ENCODE results near the gene CHST10. TPM values are rescaled to one million over a fixed set of nuclear protein-coding genes. Genes with fewer than 3 reads are reported as not detected.
A peak's percentile ranks its signal among the peaks of the same experiment; 100 is the strongest.
"Not testable (repeated sequence)": the region's sequence is repeated elsewhere in the genome, so short reads cannot be mapped to it uniquely, and the experiment has no call there.

CHST10 gene, protein sequence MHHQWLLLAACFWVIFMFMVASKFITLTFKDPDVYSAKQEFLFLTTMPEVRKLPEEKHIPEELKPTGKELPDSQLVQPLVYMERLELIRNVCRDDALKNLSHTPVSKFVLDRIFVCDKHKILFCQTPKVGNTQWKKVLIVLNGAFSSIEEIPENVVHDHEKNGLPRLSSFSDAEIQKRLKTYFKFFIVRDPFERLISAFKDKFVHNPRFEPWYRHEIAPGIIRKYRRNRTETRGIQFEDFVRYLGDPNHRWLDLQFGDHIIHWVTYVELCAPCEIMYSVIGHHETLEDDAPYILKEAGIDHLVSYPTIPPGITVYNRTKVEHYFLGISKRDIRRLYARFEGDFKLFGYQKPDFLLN
- not detected in 2 replicates for total RNA-seq (2022)
- percentile 6 among the genes with signal in this experiment for Bru-seq, nascent RNA
- not detected for BruChase-seq, experiment 1, labeled RNA remaining after a 2-hour chase
- BruChase-seq, experiment 2, labeled RNA remaining after a 6-hour chase, result not detected
- long read RNA-seq, result 0 reads

DNA sequence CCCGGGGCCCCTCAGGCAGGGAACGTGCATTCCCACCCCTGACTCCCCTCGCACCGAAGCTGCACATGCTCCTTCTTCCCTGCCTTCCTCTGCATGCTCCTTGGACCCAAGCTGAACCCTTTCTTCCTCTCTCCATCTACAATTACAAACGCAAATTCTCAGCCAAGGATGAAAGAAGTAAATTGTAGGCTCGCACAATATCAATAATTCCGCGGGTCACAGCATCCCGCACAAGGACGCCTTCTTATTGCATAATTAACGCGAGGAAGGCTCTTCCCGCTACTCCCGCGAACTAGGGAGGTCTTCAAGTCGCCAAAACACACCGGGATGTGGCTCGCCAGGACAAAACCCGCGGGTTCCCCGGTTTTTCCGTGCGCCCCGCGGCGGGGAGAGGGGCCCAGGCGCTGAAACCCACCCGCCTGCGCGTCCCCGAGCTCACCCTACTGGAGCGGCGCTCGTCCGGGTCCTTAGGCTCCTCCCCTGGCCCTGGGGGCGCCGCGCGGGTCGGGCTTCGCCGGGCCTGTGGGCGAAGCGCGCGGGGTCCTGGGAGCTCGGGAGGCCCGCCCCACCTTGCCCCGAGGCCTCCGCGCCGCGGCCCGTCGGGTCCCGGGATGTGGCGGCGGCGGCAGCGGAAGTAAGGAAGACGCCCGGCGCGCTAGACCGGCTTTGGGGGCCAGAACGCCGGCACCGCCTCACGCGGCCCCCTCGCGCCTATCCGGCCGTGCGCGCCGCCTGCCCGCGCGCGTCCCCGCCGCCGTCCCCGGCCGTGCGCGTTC, at the start of gene CHST10:
CHST10 (minus strand) TSS at position 734 of the 776 bp plus-strand sequence. CDS start 10,993 bp downstream, outside the sequence.
- CTCF ChIA-PET, result no interaction called here
- Histone ChIP-seq H3K36me3 (ENCODE audit: control insufficient read depth, insufficient read depth, low read length) (no peaks in the 10 kb centered on the region), H3K27me3 (replicated peaks; ENCODE audit: control insufficient read depth, insufficient read depth, low read length) (no peaks in the 10 kb centered on the region), H3K4me3 (ENCODE audit: low read depth, low read length) (no peak within 1 kb of the TSS), H3K9me3 (no peaks in the 10 kb centered on the region), H3K4me1 (no peaks in the 10 kb centered on the region)
- Mint-ChIP-seq H3K4me3 (ENCODE audit: unreplicated experiment) (no peak within 1 kb of the TSS), H3K36me3 (ENCODE audit: insufficient read depth, unreplicated experiment) (no peaks in the 10 kb centered on the region), H3K4me1 (ENCODE audit: low read depth, unreplicated experiment) (no peaks in the 10 kb centered on the region), H3K9me3 (ENCODE audit: unreplicated experiment) (no peaks in the 10 kb centered on the region), H3K27me3 (ENCODE audit: insufficient read depth, unreplicated experiment) (peaks cover 6% of the 10 kb centered on the region), H3K27ac (ENCODE audit: unreplicated experiment) (no peak within 1 kb of the TSS)
- no TSS peak for BruUV-seq (replicated peaks)
- POLR2A ChIA-PET, result no interaction called here
- intact Hi-C loops (cut with micrococcal nuclease; ENCODE audit: unreplicated experiment), result no loop called here
- no peak for DNase-seq
- TF ChIP-seq CTCF (IDR thresholded peaks at IDR 0.05; ENCODE audit: insufficient read depth in 1 of 2, low read depth in 1 of 2, low read length in 1 of 2, severe bottlenecking in 1 of 2, unreplicated experiment in 1 of 2), result no peak

- no peak for DNase-seq
- Histone ChIP-seq H3K36me3 (ENCODE audit: control insufficient read depth, insufficient read depth, low read length) (no peaks in the 10 kb centered on the region), H3K4me1 (no peaks in the 10 kb centered on the region), H3K4me3 (ENCODE audit: low read depth, low read length) (no peak overlapping the region), H3K27me3 (replicated peaks; ENCODE audit: control insufficient read depth, insufficient read depth, low read length) (no peaks in the 10 kb centered on the region; the same call in 1 of the 2 replicates), H3K9me3 (peaks cover 22% of the 10 kb centered on the region)
- TF ChIP-seq CTCF (IDR thresholded peaks at IDR 0.05; ENCODE audit: insufficient read depth in 1 of 2, low read depth in 1 of 2, low read length in 1 of 2, severe bottlenecking in 1 of 2, unreplicated experiment in 1 of 2), result no peak
- ChIA-PET POLR2A (no interaction called here), CTCF (no interaction called here)
- H3K4me3 Mint-ChIP-seq (ENCODE audit: unreplicated experiment), result no peak overlapping the region
- no peak overlapping the region for H3K27ac Mint-ChIP-seq (ENCODE audit: unreplicated experiment)
- no peaks in the 10 kb centered on the region for H3K36me3 Mint-ChIP-seq (ENCODE audit: insufficient read depth, unreplicated experiment)
- H3K9me3 Mint-ChIP-seq (ENCODE audit: unreplicated experiment), result peaks cover 11% of the 10 kb centered on the region
- no TSS peak for BruUV-seq (replicated peaks)
- no peaks in the 10 kb centered on the region for H3K4me1 Mint-ChIP-seq (ENCODE audit: low read depth, unreplicated experiment)
- peaks cover 6% of the 10 kb centered on the region for H3K27me3 Mint-ChIP-seq (ENCODE audit: insufficient read depth, unreplicated experiment)
- intact Hi-C loops (cut with micrococcal nuclease; ENCODE audit: unreplicated experiment), result no loop called here
Observed at GRCh38 chr2:100460904-100461530, 43.5 kb upstream of the CHST10 start.

- BruUV-seq (replicated peaks); H3K36me3 ChIP-seq (ENCODE audit: control insufficient read depth, insufficient read depth, low read length); H3K4me1 Mint-ChIP-seq (ENCODE audit: low read depth, unreplicated experiment); H3K27me3 Mint-ChIP-seq (ENCODE audit: insufficient read depth, unreplicated experiment); H3K27me3 ChIP-seq (replicated peaks; ENCODE audit: control insufficient read depth, insufficient read depth, low read length); POLR2A ChIA-PET; H3K27ac Mint-ChIP-seq (ENCODE audit: unreplicated experiment); H3K4me1 ChIP-seq; H3K4me3 Mint-ChIP-seq (ENCODE audit: unreplicated experiment); CTCF ChIA-PET; DNase-seq; intact Hi-C loops (cut with micrococcal nuclease; ENCODE audit: unreplicated experiment); H3K4me3 ChIP-seq (ENCODE audit: low read depth, low read length); H3K36me3 Mint-ChIP-seq (ENCODE audit: insufficient read depth, unreplicated experiment): not testable (repeated sequence)
- H3K9me3 Mint-ChIP-seq (ENCODE audit: unreplicated experiment), result peaks cover 11% of the 10 kb centered on the region
- peaks cover 37% of the 10 kb centered on the region for H3K9me3 ChIP-seq
Observed at GRCh38 chr2:100456357-100456756, 38.9 kb upstream of the CHST10 start.
